Kasumi-1 (cell line): Measurements from ENCODE around the gene HMGA1.

Experiments
- DNase-seq, 2 experiments: peaks; one replicate each; lab custom pipeline; 2025; lab: John Stamatoyannopoulos, UW

The HMGA1 gene, protein sequence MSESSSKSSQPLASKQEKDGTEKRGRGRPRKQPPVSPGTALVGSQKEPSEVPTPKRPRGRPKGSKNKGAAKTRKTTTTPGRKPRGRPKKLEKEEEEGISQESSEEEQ

DNA sequence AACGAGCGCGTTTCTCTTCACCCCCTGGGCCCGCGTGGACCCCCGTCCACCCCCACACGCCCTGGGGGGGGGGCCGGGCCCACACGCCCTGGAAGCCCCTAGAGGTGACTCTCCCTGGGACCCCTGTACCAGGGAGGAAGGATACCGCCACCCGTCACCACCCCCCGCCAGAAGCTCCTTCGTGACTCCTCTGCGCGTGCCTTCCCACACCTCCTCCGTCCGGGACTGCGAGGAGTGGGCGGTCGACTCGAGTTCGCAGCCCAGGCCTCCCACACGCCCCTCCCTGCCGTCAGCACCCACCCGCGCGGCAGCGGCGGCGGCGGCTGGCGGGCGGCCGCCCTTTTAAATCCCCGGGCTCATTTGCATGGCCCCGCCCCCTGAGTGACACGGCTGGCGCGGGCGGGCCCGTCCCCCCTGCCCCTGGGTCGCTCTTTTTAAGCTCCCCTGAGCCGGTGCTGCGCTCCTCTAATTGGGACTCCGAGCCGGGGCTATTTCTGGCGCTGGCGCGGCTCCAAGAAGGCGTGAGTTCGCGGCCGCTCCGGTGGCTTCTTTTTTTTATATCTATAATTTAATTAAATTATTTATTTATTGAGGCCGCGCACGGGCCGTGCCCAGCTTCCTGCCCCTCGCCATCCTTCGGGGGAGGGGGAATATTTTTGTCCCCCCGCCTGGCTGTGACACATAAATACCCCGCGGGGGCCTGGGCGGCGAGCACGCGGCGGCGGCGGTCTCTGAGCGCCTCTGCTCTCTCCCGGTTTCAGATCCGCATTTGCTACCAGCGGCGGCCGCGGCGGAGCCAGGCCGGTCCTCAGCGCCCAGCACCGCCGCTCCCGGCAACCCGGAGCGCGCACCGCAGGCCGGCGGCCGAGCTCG lies at the start of gene HMGA1:
Gene HMGA1, plus strand, starts transcription at position 431 of the 873 bp plus-strand sequence. CDS start 3,908 bp downstream, outside the sequence.
- DNase-seq: peak; percentile 79 to 87

DNA sequence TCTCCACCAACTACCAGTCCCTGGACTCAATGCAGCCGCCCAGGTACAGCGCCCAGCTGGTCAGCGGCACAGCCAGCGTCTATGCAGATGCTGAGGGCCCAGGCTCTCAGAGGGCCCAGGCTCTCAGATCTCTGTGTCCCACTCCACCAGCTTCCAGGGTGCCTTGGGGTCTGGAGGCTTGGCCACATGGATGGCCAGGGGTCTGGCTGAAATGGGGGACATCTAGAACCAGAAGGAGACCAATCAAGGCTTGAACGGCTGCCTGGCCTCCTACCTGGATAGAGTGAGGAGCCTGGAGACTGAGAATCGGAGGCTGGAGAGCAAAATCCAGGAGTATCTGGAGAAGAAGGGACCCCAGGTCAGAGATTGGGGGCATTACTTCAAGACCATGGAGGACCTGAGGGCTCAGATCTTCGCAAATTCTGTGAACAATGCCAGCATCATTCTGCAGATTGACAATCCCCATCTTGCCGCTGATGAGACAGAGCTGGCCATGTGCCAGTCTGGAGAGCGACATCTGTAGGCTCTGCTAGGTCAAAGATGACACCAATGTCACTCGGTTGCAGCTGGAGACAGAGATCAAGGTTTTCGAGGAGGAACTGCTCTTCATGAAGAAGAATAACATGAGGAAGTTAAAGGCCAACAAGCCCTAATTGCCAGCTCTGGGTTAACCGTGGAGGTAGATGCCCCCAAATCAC lies 46.7 kb upstream of the HMGA1 start:
- peak; percentile 73 to 78 for DNase-seq

DNA sequence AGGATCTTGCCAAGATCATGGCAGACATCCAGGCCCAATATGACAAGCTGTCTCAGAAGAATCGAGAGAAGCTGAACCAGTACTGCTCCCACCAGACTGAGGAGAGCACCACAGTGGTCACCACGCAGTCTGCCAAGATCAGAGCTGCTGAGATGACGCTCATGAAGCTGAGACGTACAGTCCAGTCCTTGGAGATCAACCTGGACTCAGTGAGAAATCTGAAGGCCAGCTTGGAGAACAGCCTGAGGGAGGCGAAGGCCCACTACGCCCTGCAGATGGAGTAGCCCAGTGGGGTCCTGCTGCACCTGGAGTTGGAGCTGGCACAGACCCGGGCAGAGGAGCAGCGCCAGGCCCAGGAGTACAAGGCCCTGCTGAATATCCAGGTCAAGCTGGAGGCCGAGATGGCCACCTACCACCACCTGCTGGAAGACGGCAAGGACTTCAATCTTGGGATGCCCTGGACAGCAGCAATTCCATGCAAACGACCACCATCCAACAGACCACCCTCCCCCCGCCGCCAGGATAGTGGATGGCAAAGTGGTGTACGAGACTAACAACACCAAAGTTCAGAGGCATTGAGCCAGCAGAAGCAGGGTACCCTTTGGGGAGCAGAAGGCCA lies 46.1 kb upstream of the HMGA1 start:
- no peak for DNase-seq

DNA sequence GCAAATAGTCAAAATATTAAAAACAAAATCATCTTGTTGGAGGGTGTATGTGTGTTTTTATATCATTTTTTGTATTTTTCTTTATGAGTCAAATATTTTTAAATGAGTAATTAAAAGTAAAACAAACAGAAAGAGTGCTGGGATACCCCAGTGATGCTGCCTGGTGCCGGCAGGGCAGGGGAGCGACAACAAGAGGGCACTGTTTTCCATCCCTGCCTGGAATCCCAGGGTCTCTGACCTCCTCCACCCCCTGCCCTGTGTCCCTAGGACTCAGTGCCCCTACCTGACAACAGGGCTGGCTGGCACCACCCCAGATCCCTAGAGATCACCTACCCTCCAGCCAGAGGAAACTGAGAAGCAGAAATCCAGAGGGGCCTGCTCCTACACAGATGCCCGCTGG lies 41.9 kb upstream of the HMGA1 start:
- peak in 1 of 2 experiments; percentile 14 for DNase-seq

DNA sequence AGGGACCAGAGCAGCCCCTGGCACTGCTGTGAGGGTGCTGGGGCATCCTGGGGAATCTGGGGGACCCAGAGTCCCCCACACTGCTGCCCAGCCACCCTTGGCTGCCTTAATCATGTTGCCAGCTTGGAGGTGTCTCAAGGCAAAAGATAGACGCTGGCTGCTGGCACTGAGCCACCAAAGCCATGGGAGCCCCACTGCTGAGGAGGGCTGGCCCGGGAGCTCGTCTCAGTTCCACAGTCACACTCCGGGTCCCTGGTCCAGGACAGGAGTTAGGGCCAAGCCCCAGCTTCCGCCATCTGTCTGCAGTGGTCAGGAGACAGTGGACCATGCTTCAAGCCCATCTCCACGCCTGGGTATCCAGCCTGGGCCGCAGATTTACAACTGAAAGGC lies 41.0 kb upstream of the HMGA1 start:
- DNase-seq: no peak

DNA sequence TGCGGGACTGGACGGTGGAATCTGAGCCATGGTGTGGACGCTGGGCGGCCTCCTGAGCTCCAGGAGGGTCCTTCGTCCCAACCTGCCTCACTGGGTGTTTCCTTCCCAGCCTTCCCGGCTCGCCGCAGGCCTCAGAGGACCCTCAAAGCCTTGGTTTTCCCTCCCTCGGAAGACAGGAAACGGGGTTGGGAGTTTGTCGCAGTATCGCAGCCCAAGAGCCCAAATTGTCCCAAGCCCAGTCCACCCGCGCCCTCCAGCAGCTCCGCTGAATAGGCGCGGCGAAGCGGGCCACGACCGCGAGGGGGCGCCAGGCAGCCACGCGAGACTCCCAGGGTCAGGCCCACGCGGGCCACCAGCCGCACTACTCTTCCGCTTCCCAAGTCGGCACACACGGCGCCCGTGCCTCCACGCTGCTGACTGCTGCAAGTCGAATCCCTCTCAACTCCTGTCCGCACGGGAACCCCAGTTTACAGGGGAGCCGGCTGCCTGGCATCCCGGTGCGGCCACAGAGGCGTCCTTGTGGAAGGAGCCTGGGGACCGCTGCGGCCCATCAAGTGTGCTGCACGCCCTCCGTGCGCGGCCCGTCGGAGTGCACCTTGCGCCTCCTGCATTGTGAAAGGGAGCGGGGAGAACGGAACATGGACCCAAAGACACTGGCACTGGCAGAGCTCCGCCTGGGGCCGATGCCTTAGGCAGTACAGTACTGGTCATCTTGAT lies 40.4 kb upstream of the HMGA1 start:
- peak; percentile 48 to 65 for DNase-seq

DNA sequence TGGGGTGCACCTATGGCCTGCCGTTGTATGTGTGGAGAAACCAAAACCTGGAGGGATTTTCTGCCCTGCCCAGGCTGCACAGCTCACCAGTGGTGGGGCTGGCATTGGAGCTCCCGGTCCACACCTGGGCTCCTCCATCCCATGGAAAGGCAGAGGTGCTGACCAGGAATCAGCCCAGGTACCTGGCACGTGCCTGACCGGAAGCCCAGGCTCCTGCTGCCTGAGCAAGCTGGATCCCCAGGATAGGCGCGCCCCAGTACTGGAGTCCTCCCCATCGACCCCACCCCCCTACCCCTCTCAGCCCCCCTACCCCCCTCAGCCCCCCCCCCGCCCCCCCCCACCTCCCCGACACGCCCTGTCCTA lies 39.9 kb upstream of the HMGA1 start:
- no peak for DNase-seq

DNA sequence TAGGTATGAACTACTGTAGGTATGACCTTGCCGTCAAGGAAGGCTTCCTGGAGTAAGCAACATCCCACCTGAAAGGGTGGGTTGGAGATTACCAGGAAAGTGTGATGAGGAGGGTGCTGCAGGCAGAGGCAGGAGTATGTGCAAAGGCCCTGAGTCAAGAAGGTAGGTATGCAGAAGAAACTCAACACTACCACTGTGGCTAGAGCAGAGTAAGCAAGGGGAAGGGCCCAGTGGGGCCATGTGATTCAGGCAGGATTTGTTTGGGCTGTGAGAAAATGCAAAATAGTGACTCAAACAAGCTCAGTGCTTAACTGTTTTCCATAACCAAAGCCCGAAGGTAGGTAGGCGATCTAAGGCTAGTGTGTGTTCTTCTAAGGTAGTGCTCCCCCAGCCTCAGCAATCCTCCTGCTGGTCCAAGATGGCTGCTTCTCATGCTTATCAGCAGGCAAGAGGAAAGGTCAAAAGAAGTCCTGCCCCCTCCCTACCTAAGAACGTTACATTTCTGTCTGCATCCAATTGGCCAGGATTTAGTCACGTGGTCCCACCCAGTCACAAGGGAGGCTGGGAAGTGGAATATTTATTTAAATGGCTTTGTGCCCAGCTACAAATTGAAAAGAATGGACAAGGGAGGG lies 36.2 kb upstream of the HMGA1 start:
- DNase-seq: no peak

DNA sequence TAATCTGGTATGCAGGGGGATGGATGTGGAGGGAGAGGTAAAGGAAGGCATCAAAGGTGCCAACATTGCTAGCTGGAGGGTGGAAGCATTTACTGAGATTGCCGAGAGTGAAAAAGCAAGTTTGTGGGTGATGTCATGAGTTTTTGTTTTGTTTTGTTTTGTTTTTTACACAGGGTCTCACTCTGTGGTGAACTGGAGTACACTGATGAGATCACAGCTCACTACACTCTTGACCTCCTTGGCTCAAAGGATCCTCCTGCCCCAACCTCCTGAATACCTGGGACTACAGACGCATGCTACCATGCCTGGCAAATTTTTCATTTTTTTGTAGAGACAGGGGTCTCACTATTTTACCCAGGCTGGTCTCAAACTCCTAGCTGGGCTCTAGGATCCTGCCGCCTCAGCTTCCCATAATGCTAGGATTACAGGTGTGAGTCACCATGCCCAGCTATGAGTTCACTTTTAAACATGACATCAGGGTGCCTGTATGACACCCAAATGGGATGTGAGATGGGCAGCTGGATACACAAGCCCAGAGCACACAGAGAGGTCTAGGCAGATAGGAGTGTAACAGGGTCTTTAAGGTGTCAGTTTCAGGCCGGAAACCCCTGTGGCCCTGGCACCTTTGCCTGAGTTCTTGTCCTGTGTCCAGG lies 35.1 kb upstream of the HMGA1 start:
- no peak for DNase-seq

DNA sequence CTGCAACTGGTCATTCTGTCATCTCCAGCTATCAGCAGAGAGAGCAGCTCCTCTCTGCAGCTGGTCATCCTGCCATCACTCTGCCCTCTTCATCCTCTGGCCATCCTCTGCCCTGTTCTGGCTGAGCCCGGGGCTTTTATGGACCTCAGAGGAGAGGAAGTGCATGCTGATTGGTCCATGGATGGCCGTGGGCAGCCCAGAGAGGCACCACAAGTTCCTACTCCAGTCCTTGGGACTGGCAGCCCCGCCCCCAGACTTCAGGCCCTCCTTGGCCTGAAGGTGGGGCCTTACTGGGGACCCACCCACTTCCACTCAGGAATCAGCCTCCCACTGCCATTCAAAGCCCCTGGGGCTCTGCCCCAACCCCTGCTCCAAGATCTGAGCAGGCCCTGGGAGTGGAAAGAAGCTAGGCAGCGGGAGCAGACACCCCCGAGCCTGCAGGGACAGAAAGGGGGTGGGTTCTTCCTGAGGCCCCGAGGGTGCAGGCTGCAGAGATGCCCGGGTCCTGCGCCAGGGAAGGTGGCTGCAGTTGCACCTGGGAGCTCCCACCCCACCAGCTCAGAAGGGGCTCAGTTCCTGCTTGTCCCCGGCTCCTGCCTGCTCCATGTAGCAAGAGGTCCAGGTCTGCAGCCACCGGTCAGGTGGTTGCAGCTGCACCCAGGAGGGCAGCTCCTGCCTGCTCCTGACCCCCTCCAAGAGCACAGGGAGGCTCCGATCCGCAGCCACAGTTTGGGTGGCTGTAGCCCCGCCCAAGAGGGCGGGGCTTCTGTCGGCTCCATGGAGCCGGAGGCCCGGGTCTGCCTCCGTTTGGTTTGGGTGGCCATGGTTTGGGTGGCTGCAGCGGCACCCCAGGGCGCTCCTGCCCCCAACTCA lies 34.1 kb upstream of the HMGA1 start:
- no peak for DNase-seq

DNA sequence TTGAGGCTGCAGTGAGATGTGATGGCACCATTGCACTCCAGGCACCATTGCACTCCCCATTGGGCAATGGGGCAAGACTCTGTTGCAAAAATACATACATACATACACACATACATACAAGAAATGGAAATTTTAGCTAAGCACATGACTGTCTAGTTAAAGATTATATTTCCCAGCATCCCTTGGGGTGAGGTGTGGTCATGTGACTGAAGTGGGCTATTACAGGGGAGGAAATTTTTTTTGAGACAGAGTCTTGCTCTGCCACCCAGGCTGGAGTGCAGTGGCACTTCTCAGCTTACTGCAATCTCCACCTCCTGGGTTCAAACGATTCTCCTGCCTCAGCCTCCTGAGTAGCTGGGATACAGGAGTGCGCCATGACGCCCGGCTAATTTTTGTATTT lies 32.0 kb upstream of the HMGA1 start:
- no peak for DNase-seq

DNA sequence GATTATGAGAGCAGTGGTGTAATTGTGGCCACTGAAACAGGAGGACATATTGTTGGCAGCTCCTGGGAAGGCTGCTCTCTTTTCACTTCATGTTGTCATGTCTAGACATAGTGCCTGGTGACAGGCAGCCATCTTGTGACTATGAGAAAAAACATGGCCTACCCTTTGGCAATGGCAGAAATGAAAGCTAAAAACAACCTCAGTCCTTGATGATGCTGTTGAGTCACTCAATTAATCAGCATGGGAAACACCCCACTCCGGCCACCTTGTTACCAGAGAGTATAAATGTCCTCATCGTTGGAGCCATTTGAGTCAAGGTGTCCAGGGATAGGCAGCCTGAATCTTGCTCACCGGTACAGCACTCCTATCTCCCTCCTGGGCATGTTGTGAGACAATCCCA lies 31.2 kb upstream of the HMGA1 start:
- no peak for DNase-seq

DNA sequence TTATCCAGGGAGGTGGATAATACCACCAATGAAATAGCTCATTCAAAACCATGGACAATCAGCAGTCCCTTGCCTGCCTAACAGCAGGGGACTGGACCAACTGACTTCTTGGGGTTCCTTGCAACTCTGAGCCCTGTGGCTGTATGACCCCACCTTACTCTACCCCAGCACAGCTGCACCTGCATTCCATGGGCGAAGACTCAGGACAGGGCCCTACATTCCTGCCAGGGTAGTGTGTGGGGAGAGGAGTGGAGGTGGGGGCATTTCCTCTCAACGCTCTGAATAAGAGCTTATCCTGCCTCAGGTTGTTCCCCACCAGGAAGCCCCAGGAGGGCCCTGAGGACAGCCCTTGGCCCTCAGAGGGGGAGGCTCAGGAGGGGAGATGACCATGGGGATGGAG lies 30.8 kb upstream of the HMGA1 start:
- no peak for DNase-seq

DNA sequence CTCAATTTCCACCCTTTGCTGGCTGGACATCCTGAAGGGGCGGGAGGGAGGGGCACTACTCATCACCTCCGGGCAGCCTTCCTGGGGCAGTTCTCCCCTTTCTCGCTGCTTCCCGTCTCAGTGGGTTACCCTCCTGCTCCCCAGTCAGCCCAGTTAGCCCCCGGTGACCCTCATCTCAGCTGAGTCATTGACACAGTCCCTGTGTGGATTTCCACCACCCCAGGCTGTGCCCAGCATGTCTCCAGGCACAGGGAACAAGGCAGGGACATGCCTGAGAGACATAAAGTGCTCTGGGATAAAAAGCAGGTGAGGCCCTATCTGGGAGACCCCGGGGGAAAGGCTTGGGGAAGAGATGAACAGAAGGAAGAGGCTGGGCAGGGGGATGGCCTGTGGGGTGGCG lies 29.9 kb upstream of the HMGA1 start:
- DNase-seq: no peak

DNA sequence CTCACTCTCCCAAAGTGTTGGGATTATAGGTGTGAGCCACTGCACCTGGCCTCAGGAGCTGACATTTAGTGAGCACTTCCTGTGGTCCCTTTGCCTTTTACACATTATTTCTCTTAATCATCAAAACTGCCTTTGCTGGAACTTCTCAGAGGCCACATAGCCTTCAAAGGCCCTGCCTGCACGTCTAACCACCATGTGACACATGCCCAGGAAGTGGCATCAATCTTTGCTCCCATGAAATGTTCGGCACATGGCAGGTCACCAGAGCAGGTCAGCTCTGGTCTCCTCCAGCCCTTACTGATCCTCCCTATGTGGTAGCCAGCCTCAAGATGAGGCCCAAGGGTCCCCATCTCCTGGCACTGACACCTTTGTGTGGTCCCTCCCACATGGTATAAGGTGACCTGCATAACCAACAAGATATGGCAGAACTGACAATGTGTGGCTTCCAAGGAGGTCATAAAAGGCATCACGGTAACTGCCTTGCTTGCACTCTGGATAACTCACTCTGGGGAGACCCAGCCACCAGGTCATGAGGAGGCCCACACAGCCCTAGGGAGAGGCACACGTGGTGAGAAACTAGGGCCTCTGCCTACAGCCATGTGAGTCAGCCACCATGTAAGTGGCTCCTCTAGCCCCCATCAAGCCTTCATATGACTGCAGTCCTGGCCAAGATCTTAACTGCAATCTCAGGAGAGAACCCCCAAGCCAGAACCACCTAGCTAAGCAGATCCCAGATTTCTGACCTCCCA lies 28.8 kb upstream of the HMGA1 start:
- no peak for DNase-seq

DNA sequence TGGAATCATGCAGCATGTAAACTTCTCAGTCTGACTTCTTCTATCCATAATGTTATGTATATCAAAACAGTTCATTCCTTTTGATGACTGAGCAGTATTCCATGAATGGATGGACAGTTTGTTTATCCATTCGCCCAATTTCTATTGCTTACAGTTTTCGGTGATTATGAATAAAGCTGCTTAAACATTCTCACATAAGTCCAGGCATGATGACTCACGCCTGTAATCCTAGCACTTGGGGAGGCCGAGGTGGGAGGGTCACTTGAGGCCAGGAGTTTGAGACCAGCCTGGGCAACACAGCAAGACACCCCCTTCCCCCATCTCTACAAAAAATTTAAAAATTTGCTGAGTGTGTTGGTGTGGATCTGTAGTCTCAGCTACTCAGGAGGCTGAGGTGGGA lies 22.9 kb upstream of the HMGA1 start:
- DNase-seq: no peak

DNA sequence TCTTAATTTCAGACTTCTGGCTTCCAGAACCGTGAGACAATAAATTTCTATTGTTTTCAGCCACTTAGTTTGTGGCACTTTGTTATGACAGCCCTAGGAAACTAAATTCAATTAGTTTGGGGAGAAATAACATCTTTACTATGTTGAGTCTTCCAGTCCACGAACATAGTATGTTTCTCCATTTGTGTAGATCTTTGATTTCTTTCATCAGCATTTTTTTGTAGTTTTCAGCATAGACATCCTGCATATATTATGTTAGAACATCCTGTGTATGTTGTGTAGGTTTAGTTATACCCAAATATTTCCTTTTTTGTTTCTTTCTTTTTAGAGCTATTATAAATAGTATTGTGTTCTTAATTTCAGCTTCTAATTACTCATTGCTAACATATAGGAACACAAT lies 18.0 kb upstream of the HMGA1 start:
- no peak for DNase-seq

DNA sequence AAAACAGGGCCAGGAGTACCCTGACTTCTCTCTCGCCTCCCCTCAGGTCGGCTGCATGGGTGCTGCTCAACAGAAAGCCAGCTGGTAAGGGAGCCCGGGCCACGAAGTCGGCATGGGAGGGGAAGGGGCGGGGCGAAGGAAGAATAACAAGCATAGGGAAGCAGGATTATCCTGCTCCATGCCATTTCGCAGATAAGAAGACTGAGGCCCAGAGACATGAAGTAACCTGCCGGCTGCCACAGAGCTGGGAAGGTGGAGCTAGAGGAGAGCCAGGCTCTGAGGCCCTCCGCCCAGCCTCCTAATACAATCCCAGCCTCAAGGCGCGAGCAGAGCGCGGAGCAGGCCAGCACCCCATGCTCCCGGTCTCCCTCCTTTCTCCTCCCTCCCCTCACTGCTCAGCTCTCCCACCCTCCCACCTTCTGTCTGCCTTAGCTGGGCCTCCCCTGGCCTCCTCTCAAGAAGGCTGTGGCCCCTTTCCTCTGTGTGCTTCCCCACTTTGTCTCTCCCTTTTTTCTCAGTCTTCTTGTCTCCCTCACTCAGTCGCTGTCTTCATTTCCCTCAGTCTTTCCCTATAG lies 13.2 kb upstream of the HMGA1 start:
- DNase-seq: no peak
